ENCODE data around the gene JAK1. TPM values are rescaled to one million over a fixed set of nuclear protein-coding genes. Genes with fewer than 3 reads are reported as not detected.

Gene JAK1
- total and polyA plus RNA-seq, 2 of the 8 experiments (the other 6 are each of a cell fraction or from before 2014, with no cell fraction given) = 7.8 to 24.5 TPM

DNA sequence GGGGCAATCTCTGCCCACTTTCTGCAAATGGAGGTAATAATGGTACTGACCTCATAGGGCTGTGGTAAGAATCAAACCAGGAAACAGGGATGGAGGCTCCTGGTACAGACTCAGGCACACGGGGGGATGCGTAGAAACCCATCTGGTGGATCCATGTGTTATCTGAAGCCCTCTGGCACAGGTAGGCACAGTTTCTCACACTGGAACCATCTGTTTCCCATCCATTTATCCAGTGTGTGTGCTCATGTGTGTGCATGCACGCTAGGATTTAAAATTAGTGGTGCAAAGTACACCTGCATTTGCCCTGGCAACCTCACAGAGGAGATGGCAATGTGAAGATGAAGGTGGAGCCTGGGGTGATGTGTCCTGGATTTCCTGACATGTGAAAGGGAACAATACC is 118.2 kb downstream of the JAK1 start:
- Histone ChIP-seq H2BK12ac (ENCODE audit: low read depth, low read length) (no peak overlapping the region), H3K9me3 (ENCODE audit: insufficient read depth in 2 of 2, low read depth in 1 of 2, low read length in 1 of 2) (no peaks in the 10 kb centered on the region), H4K5ac (ENCODE audit: insufficient read length, low read depth, low read length) (no peak overlapping the region), H3K4me1 (replicated peaks in 1 of 4; ENCODE audit: control insufficient read depth in 3 of 4, insufficient read depth in 4 of 4, low read length in 3 of 4) (no peaks in the 10 kb centered on the region), H2AFZ (ENCODE audit: low read length) (no peak overlapping the region), H4K20me1 (replicated peaks in 1 of 2; ENCODE audit: control insufficient read depth in 1 of 2, insufficient read depth in 2 of 2, low read length in 2 of 2) (peaks cover 0 to 2% of the 10 kb centered on the region in 2 experiments), H3K36me3 (ENCODE audit: control insufficient read depth in 2 of 4, insufficient read depth in 4 of 4, low read length in 3 of 4) (no peaks in the 10 kb centered on the region; a peak in 1 of 8 replicates), H3K9ac (replicated peaks in 1 of 4; ENCODE audit: extremely low read depth in 1 of 4, low read depth in 3 of 4, low read length in 3 of 4) (no peak overlapping the region), H3K23me2 (ENCODE audit: low read depth, low read length) (no peaks in the 10 kb centered on the region), H3K79me2 (ENCODE audit: control insufficient read depth in 1 of 2, insufficient read depth in 2 of 2, low read length in 2 of 2) (no peaks in the 10 kb centered on the region), H2BK15ac (ENCODE audit: low read length) (no peak overlapping the region), H2BK120ac (replicated peaks; ENCODE audit: low read depth, low read length) (no peak overlapping the region), H3K27me3 (replicated peaks in 1 of 4; ENCODE audit: control insufficient read depth in 3 of 4, extremely low read depth in 1 of 4, insufficient read depth in 3 of 4, low read length in 3 of 4) (no peaks in the 10 kb centered on the region), H3K4me2 (ENCODE audit: insufficient read depth in 1 of 2, low read depth in 2 of 2, low read length in 2 of 2) (no peak overlapping the region), H3K27ac (ENCODE audit: low read depth, low read length) (no peak overlapping the region), H2BK5ac (ENCODE audit: low read depth, low read length) (no peak overlapping the region), H3K79me1 (ENCODE audit: low read depth, low read length) (no peaks in the 10 kb centered on the region), H4K91ac (replicated peaks; ENCODE audit: insufficient read length, low read length) (no peak overlapping the region), H3K4me3 (ENCODE audit: extremely low read depth in 1 of 4, insufficient read depth in 2 of 4, low read depth in 3 of 4, low read length in 4 of 4) (no peak overlapping the region), H3K23ac (ENCODE audit: insufficient read length) (no peak overlapping the region), H3K4ac (replicated peaks; ENCODE audit: insufficient read length, low read depth, low read length) (no peak overlapping the region), H3K14ac (ENCODE audit: insufficient read length) (no peak overlapping the region), H4K8ac (ENCODE audit: extremely low read depth, insufficient read depth, low read length) (no peak overlapping the region), H3K56ac (replicated peaks; ENCODE audit: insufficient read length, low read depth, low read length) (no peak overlapping the region), H2BK20ac (ENCODE audit: low read length) (no peak overlapping the region), H3K18ac (ENCODE audit: extremely low read depth, low read length) (no peak overlapping the region), H2AK5ac (ENCODE audit: low read depth, low read length) (no peak overlapping the region)
- POLR2A ChIA-PET (ENCODE audit: partially characterized antibody) = no interaction called here
- no peak for DNase-seq (ENCODE audit: low read depth in 1 of 2, low spot score in 2 of 2)
- WGBS, 2 experiments (ENCODE audit: extremely low coverage in 1 of 2, insufficient coverage in 1 of 2, insufficient read length in 1 of 2, insufficient replicate concordance in 2 of 2, low coverage in 1 of 2, low lambda C conversion rate in 2 of 2, missing lambda C conversion rate in 1 of 2) = 92% methylated on average over 3 of the region's 3 CpGs; no CpG with 5 or more reads in 1 of the 2 experiments
- TF ChIP-seq MAFK (IDR thresholded peaks at IDR 0.05; ENCODE audit: low read depth, low read length) = no peak
- no peak for TF ChIP-seq JUND (IDR thresholded peaks at IDR 0.05; ENCODE audit: low read length)
- TF ChIP-seq CEBPB (IDR thresholded peaks at IDR 0.05; ENCODE audit: low read depth, low read length) = no peak
- TF ChIP-seq JUN (IDR thresholded peaks at IDR 0.05; ENCODE audit: low read depth, low read length) = no peak
- no peak for FAIRE-seq
- CTCF ChIA-PET (ENCODE audit: partially characterized antibody) = no interaction called here

All from H1 (cell line).